ENCODE data around the gene TMCO6. TPM values are rescaled to one million over a fixed set of nuclear protein-coding genes. Genes with fewer than 3 reads are reported as not detected.
"Not testable (repeated sequence)": the region's sequence is repeated elsewhere in the genome, so short reads cannot be mapped to it uniquely, and the experiment has no call there.

TMCO6 gene
- 10 to 100 TPM; 22.3 to 61.6 (median 38.8) TPM for total RNA-seq

DNA sequence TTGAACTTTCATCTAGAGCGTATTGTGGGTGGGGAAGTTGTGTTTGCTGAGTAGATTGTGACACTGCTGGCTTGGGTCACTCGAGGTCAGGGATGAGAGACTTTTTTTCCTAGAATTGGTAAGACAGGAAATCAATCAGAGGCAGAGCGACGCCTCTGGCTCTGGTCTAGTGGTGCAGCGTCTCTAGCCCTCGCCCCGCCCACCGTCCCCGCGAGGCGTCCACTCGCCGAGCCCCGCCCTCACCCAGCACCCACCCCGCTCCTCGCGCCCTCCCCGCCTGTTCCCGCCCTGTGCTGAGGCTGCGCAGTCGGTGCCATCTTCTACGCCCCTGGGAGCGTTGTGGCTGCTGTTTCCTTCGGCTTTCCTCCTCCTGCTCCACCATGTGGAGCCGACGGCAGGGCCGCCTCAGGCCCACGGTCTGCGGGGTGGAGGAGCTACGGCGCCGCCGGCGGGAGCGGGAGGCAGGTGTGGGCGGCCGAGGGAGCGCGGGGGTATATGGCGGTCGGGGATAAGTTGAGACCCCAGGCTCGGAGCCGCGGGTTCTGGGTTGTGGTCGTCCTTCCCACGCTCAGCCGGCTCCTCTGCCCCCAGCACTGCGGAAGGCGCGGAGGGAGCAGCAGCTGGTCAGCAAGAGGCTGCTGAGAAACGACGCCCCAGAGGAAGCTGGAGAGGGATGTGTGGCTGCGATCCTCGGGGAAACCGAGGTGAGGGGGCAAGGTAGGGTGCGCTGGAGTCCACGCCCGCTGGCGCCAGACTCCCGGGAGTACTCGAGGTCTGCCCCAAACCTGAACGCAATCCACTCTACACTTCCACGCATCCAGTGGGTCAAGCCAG is at the start of gene TMCO6:
Gene TMCO6 (plus strand): TSS at position 304 of the 834 bp plus-strand sequence. CDS start 77 bp downstream, at position 381.
- no peaks in the 10 kb centered on the region for H3K27me3 ChIP-seq
- peak within 1 kb of the TSS; percentile 93 for H3K4me3 ChIP-seq
- DNase-seq (ENCODE audit: low spot score in 2 of 2) = peak; percentile 99
- peaks cover 33% of the 10 kb centered on the region for H3K4me1 ChIP-seq
- TF ChIP-seq POLR2AphosphoS5 (IDR thresholded peaks at IDR 0.05) (peak in 2 of 3 donors; percentile 31 to 37), EP300 (IDR thresholded peaks at IDR 0.05) (no peak), POLR2A (IDR thresholded peaks at IDR 0.05) (no peak)
- TF ChIP-seq, protein P1, sequence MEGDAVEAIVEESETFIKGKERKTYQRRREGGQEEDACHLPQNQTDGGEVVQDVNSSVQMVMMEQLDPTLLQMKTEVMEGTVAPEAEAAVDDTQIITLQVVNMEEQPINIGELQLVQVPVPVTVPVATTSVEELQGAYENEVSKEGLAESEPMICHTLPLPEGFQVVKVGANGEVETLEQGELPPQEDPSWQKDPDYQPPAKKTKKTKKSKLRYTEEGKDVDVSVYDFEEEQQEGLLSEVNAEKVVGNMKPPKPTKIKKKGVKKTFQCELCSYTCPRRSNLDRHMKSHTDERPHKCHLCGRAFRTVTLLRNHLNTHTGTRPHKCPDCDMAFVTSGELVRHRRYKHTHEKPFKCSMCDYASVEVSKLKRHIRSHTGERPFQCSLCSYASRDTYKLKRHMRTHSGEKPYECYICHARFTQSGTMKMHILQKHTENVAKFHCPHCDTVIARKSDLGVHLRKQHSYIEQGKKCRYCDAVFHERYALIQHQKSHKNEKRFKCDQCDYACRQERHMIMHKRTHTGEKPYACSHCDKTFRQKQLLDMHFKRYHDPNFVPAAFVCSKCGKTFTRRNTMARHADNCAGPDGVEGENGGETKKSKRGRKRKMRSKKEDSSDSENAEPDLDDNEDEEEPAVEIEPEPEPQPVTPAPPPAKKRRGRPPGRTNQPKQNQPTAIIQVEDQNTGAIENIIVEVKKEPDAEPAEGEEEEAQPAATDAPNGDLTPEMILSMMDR (IDR thresholded peaks at IDR 0.05) = peak; percentile 31 to 85
- no peaks in the 10 kb centered on the region for H3K9me3 ChIP-seq
- H3K36me3 ChIP-seq = peaks cover 25% of the 10 kb centered on the region
- H3K27ac ChIP-seq = peak within 1 kb of the TSS; percentile 90
- 2% methylated on average over 6 of the region's 63 CpGs for WGBS

DNA sequence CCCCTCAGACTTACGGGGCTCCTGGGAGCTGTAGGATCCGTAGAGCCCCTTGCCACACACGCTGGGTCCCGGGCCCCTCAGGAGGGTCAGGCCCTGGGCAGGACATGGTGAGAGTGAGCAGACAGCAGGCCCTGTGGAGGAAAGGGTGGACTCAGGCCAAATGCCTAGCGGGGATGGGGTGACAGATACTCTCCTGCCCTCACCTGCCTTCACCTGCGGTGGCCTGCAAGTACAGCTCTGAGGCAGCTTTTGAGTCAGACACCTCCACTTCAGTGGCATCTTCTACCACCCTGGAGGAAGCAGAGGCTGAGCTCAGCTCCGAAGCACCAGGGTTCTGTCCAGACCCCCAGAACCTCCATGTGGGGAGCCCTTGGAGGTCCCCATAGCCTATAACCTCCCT is 48.4 kb upstream of the TMCO6 start:
- no peaks in the 10 kb centered on the region for H3K9me3 ChIP-seq
- DNase-seq (ENCODE audit: low spot score in 2 of 2) = no peak
- no peaks in the 10 kb centered on the region for H3K27me3 ChIP-seq
- 81% methylated on average over 5 of the region's 7 CpGs for WGBS
- no peak overlapping the region for H3K4me3 ChIP-seq
- H3K4me1 ChIP-seq = peaks cover 17% of the 10 kb centered on the region
- H3K36me3 ChIP-seq = no peaks in the 10 kb centered on the region
- TF ChIP-seq, protein P1 (IDR thresholded peaks at IDR 0.05) = no peak
- TF ChIP-seq POLR2AphosphoS5 (IDR thresholded peaks at IDR 0.05) = no peak
- TF ChIP-seq POLR2A (IDR thresholded peaks at IDR 0.05) = no peak
- TF ChIP-seq EP300 (IDR thresholded peaks at IDR 0.05) = no peak
- no peak overlapping the region for H3K27ac ChIP-seq

DNA sequence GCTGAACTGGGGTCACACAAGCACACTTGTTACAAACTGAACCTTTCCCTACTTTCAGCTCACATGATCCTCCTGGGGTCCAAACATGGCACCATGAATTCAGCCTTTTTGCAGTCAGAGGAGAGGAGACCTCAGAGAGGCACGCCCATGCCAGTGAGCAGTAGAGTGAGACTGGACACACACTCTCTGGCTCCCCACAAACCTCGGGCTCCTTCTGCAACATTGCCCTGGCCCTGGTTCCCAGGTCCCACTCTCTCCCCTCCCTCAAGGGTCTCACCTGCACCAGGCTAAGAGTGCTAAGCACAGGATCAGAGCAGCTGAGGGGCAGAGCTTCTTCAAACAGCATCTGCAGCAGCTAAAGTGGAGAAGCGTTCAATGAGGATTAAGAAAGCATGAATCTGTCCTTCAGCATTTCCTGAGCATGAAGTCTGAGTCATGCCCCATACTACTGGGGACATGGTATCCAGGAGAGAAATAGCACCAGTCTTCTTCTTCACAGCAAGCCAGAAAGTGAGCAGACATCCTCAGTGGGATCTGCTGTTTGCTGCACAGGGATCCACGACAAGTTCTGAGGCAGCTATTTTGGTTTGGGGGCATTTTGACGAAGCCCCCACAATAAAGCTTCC is 47.4 kb upstream of the TMCO6 start:
- H3K4me1 ChIP-seq = peaks cover 26% of the 10 kb centered on the region
- no peak overlapping the region for H3K27ac ChIP-seq
- H3K9me3 ChIP-seq = no peaks in the 10 kb centered on the region
- no peak overlapping the region for H3K4me3 ChIP-seq
- no peaks in the 10 kb centered on the region for H3K27me3 ChIP-seq
- no peak for DNase-seq (ENCODE audit: low spot score in 2 of 2)
- TF ChIP-seq, protein P1 (IDR thresholded peaks at IDR 0.05) = no peak
- TF ChIP-seq POLR2A (IDR thresholded peaks at IDR 0.05) = no peak
- H3K36me3 ChIP-seq = no peaks in the 10 kb centered on the region
- 74% methylated on average over 5 of the region's 5 CpGs for WGBS

DNA sequence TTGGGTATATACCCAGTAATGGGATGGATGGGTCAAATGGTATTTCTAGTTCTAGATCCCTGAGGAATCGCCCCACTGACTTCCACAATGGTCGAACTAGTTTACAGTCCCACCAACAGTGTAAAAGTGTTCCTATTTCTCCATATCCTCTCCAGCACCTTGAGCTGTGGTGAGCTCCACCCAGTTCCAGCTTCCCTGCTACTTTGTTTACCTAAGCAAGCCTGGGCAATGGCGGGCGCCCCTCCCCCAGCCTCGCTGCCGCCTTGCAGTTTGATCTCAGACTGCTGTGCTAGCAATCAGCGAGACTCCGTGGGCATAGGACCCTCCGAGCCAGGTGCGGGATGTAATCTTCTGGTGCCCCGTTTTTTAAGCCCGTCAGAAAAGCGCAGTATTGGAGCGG is 46.2 kb upstream of the TMCO6 start:
- H3K4me3 ChIP-seq = peak overlapping the region; percentile 22
- peaks cover 26% of the 10 kb centered on the region for H3K4me1 ChIP-seq
- H3K27ac ChIP-seq; DNase-seq (ENCODE audit: low spot score in 2 of 2); H3K9me3 ChIP-seq; H3K27me3 ChIP-seq; H3K36me3 ChIP-seq: not testable (repeated sequence)
- 21% methylated on average over 5 of the region's 14 CpGs for WGBS

DNA sequence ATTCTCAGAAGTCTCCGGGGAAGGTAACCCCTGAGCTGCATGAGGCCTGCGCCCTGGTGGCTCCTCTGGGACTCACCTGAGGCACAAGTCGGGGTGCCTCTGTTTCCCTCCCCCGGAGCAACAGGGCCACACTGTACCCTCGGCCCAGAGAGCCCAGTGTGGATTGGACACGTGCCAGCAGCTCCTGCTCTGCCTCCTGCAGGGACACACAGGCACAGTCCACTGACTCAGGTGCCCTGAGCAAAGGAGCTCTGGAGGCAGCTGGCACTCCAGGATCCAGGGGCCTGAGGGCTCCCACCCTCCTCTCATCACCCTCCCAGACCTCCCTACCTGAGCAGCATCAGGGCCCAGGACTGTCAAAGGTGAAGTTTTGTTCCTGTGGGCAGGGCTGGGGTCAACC is 45.1 kb upstream of the TMCO6 start:
- Histone ChIP-seq H3K27me3 (no peaks in the 10 kb centered on the region), H3K4me1 (peaks cover 18% of the 10 kb centered on the region), H3K9me3 (no peaks in the 10 kb centered on the region), H3K4me3 (no peak overlapping the region), H3K27ac (no peak overlapping the region), H3K36me3 (no peaks in the 10 kb centered on the region)
- peak in 1 of 2 donors; percentile 72 for DNase-seq (ENCODE audit: low spot score in 2 of 2)
- TF ChIP-seq POLR2A (IDR thresholded peaks at IDR 0.05) (no peak), POLR2AphosphoS5 (IDR thresholded peaks at IDR 0.05) (no peak), EP300 (IDR thresholded peaks at IDR 0.05) (no peak)
- TF ChIP-seq, protein P1 (IDR thresholded peaks at IDR 0.05) = no peak
- WGBS = 80% methylated on average over 2 of the region's 6 CpGs

Measured in suprapubic skin (tissue), 4 donors.